GM21529 (cell line): ENCODE results near the gene STKLD1.
"Not testable (repeated sequence)": the region's sequence is repeated elsewhere in the genome, so short reads cannot be mapped to it uniquely, and the experiment has no call there.

Source experiments
- ATAC-seq: cut with Tn5 transposase; IDR thresholded peaks from one replicate; pipeline ENCODE4 v1.9.1; 2021; ENCODE audit not compliant: unreplicated experiment

Gene STKLD1

DNA sequence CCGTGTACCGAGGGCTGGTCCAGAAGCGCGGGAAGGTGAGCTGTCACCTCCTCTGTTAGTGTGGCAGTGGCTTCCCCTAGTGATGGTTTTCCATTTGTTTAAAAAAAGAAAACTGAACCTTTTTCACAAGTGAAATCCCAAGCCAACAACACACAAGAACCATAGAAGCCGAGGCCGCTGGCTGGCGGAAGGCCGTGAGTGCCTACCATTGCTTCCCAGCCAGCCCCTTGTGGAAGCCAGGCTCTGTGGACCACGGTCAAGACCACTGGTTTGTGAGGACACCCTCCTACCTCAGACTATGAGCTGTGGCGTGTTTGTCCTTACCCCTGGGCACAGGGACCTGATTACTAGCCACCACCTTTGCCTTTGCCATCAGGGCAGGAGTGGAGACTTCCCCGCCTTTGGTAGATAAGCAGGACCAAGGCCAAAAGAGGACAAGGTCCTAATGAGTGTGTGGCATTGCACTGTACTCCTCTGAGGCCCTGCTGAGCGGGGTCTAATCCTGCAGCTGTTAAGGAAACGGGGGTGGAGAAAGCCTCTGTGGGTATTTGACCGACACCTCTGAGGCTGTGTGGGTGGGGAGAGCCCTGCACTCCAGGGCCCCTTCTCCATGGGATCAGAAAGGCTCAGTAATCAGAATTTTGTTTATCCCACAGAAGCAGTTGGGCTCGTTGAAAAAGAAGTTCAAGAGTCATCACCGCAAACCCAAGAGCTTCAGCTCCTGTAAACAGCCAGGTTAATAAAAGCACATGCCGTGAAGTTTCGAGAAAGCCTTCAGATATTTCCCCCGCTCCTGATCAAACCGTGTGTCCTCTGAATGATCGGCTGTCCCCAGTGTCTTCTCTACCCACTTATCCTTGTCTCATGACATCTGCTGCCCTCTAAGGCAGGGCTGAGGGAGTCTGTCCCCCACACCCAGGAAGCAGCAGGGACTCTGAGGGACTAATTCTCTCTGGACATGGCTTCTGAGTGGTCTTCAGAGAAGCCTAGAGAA lies 15.5 kb upstream of the STKLD1 start:
- ATAC-seq: no peak

DNA sequence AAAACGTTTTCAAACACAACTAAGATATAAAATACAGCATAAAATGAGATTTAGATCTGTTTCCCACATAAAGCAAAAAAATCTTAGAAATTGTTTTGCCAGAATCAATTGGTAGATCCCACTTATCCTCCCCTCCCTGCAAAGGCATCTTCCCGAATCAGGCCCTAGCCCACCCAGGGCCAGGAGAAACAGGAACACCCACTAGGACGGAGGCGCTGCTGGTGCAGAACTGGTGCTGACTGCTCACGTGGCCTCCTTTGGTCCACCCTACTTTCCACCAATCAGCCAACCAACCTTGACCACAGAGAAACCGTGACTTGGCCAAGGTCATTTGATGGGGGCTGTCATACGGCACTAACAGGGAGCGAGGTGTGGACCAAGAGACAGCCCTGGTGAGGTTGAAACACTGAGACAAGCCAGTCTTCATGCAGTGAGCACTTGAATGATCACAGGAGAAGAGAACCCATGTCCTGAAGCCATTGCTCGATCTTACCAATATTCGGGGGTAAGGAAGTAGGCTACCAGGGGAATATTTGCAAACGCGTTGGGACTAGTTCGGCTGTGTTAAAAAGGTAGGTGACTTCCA lies 14.6 kb upstream of the STKLD1 start:
- ATAC-seq: no peak

DNA sequence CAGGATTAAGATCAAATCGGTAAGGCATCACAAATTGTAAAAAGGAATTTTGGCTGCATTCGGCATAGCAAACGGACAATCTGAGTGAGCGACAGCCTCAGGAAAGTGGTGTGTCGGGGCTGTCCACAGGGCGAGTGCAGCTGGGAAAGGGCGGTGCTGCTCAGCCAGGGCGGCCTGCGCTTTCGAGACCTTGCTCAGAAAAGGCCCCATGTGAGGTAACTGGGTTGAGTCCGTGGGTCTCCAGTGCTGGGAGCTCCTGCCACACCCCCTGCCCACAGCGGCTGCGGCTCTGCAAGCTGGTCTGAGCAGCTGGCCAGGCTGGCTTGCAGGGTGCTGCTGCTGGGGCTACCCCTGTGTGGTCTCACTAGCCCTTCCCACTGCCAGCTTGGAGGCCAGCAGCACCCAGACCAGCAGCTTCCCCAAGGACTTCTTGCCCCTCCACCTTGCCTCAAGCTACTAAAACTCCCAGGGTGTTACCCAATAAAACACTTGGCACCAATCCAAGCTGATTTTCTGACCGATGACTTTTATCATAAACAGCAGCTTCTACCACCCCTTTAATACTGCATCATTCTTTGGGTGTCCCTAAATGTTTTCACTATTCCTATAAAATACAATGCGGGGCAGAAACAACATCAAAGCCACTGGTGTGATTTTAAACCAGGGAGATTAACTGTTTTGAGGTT lies 13.7 kb upstream of the STKLD1 start:
- ATAC-seq: no peak

DNA sequence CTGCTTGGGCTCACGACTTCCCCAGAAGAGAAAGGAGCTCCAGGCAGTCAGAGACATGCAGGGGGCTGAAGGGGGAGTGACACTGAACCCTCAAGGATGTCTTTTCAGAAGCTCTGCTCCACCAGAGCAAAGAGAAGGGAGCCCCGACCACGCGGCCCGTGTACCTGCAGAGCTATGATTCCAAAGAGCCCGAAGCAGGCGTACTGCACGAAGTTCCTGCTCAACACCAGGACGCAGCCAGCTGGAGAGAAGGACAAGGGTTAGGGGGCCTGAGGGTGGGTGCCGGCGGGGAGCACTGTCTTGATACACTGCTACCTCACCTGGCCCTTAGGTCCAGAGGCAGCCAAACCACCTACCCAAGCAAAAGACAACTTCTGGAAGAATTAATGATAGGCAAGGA lies 9.7 kb upstream of the STKLD1 start:
- no peak for ATAC-seq

DNA sequence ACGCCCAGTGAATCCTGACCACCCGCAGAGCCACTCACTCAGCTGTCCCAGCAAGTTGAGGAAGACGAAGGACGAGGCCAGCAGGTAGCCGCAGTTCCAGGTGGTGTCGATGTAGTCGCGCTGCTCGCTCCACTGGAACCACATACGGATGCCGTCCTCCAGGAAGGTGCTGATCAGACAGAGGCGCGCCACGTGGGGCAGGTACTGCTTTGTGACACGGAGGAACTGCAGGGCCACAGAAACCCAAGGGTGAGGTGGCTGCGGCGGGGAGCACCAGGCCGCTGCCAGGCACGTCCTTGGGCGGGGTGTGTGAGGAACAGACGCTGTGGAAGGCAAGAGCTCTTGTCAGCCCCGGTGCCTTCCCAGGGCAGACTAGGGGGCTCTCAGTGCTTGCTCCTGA lies 8.9 kb upstream of the STKLD1 start:
- no peak for ATAC-seq

DNA sequence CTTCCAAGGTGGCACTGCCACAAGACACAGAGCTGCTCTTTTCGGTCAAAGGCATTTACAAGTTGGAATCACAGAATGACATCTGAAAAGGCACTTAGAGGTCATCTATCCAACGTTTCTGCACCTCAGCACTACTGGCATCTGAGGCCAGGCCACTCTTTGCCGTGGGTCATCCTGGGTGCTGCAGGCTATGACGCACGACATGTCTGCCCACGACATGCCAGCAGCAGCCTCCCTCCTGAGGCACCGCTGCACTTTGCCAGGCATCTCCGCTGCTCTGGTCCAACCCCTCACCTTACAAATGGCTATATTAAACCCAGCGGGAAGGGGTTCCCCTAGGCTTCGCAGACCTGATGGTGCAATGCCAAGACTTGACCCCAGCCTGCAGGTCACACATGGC lies 8.4 kb upstream of the STKLD1 start:
- no peak for ATAC-seq

DNA sequence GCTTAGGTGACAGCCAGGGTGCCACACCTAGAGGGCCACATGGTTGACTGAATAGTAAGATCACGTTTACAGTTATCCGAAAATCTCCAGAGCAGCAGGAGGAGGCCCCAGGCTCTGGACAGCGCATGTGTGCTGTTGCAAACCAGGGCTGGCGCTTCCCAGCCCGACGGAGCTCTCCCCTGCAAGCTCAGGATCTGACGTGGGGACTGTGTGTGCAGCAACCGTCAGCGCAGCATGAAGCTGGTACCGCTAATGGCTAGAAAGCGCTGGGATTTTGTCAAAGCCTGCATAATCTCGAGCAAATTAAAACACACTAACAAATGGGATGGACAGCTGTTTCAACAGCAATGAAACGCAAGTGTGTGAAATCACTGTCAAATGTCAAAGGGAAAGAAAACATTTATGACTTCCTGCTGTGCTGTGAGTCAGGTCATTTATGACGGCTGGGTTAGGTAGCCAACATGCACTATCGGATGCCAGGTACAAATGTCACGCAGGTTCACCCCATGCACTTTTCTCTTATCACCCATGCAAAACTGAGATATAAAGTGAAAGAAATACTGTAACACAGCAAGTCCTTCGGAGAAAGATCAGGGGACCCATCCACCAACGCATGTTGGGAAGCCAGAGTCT lies 7.8 kb upstream of the STKLD1 start:
- no peak for ATAC-seq

DNA sequence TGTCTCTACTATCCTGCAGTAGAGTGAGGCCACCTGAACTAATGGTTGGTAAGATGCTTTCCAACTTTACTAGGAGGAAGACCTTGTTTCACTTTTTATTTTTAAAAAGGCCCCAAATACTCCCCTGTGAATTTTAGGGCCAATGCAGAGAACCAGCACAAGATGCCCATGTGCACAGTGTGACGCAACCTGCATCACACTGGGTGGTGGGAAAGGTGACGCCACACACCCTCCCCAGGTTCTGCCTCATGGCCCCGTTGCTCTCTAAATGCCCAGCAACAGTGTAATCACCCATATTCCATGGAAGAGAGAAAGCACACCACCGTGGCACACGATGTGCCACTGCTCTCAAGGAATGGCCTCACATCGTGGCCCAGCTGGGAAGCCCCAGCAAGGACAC lies 6.7 kb upstream of the STKLD1 start:
- ATAC-seq: no peak

DNA sequence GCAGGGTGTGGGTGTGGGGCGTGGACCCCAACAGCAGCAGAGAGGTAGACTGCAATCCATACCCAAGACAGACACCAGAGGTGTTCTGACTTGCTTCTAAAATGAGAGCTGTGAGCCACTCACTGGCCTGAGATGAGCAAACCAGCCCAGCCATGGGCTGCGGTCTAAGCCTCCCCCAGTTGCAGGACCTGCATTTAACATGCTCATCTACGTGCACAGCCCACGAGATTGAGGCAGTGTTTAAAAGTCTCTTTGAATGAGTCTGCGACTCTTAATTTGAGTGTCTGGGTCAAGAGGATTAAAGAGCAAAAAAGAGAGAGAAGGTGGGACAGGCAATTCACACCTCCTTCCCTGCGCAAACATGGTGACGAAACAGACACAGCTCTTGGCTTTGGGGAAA lies 6.2 kb upstream of the STKLD1 start:
- ATAC-seq: no peak

DNA sequence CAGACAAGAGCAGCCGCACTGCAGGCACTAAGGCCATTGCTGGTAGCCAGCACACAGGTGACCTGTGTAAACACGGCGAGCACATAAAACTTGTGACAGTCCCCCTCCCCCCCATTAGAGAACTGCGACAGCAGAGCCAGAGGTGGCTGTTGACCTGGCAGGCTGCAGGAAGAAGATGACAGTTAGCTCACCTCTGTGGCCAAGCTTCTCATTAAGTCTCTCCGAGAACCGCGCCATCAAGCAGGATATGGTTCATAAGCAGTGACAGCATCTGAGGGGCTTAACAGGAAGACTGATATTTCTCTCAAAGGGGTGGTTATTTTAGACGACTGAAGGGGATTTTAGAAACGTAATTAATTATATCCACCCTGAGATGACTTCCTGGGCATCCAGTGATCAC lies 5.5 kb upstream of the STKLD1 start:
- no peak for ATAC-seq

DNA sequence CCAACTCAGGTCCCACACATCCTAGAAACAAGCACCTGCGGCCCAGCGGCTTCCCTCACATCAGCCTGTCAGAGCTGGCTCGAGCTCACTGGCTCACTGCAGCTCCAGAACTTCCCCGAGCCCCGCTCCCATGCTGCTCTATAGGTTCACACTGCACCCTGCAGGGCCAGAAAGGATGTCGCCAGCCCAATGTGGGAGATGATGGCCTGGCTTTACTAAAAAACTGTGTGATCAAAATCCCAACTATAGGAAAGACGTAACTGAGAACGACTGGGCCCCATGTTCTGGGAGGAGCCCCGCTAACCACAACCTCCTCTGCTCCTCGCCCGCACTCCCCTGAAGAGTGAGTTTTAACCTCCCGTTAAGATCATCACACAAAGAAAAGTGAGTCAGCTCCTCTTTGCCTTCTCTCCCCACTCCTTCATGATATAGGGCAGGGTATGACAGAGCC lies 4.9 kb upstream of the STKLD1 start:
- no peak for ATAC-seq

DNA sequence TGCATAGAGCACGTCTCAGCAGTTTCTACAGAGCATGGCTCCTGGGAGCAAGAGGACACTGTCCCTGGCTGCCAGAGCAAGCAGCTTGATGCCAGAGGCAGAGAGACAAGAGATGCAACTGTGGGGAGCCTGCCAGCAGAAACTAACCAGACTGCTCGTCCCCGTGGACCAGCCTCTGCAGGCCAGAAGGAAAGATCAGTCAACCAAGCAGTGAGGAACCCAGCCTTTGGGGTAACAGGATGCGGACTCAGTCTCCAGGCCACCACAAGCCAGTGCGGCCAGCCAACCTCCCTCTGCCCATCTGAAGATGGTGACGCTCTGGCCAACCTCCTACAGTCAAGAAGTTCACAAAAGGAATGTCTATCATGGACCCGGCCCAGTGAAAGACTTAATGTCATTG lies 4.0 kb upstream of the STKLD1 start:
- no peak for ATAC-seq

DNA sequence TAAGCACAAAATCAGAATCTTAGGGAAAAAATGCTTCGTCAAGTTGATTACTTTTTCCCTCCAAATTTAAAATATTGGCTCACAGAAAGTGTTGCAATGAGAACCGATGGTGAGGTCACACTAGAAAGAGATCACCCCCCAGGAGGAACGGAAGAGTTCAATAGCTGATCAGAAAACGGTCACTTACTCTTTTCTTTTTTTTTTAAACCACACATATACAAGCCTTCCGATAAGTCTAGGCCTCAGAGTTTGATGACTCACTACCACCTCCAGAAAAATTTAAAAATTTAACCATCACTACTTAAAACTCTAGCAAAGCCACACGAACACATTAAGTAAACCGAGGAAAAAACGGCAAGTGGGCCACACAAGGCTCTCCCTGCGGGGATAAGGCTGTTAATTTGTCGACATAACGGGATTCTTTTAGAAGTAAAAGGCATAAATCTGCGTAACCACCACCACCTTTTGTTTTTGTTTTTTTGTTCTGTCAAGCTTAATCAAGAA lies 1.5 kb upstream of the STKLD1 start:
- ATAC-seq: no peak

DNA sequence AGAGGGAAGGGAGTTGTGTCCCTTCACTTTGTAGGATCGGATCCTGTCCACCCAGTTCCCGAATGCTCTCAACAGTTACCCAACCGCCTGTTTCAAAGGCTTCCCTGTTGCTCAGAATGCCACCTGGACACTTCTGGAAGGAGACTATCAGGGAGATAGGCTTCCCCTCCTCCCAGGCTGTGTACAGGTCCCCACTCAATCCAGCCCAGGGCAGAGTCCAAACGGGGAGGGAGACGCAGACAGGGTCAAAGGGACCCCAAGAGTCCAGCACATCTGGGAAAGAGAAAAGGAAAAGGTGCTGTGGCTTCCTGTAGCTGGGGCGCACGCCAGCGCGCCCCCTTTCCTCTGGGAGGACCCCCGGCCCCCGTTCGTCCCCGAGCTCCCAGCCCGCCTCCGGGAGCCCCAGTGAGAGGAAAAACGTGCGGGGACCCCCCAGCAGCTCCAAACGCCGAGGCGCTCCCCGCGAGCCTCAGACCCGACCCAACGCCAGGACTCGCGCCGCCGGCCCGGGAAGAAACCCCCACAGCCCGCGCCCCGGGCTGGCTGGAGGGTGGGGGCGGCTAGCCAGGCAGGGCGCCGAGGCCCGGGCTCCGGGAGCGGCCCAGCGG lies 946 bp upstream of the STKLD1 start:
- ATAC-seq: peak; percentile 17

DNA sequence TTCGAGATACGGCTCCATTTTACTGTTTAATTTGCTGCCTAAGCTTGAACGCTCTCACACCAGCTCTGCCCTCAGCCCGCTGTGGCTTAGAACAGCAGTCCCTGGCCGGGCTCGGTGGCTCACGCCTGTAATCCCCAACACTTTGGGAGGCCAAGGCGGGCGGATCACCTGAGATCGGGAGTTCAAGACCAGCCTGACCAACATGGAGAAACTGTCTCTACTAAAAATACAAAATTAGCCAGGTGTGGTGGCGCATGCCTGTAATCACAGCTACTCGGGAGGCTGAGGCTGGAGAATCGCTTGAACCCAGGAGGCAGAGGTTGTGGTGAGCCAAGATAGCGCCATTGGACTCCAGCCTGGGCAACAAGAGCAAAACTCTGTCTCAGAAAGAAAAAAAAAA lies 1.1 kb downstream of the STKLD1 start:
- ATAC-seq: not testable (repeated sequence)

DNA sequence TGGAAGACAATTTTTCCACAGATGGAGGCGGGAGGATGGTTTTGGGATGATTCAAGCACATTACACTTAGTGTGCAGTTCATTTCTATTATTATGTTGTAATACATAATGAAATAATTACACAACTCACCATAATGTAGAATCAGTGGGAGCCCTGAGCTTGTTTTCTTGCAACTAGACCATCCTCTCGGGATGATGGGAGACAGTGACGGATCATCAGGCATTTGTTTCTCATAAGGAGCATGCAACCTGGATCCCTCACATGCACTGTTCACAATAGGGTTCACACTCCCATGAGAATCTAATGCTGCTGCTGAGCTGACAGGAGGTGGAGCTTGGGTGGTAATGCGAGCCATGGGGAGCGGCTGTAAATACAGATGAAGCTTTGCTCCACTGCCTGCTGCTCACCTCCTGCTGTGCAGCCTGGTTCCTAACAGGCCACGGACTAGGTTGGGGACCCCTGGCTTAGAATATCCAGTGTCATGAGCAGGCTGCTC lies 1.6 kb downstream of the STKLD1 start:
- ATAC-seq: no peak

DNA sequence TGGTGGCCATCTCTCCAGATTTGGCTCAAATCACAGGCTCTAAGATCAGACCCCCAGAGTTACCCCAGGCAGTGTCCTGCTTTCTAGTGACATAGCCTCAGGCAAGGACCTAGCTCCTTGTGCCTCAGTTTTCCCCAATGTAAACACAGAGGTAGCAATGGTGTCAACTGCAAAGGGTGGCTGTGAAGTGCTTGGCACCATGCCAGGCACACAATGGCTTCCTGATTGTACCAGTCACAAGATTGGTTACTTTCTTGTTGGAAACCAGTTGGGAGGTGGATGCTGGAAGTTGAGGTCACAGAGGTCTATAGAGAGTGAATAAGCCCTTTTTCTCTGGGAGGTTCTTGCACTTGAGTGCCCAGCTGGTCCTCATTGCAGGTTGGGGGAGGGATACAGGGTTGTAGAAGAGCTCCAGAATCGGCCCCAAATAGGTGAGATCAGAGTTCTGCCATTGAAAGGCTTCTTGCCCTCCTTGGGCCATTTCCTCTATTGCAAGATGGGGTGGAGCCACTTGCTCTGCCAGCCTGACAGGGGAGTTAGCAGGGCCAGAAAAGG lies 2.3 kb downstream of the STKLD1 start:
- no peak for ATAC-seq

DNA sequence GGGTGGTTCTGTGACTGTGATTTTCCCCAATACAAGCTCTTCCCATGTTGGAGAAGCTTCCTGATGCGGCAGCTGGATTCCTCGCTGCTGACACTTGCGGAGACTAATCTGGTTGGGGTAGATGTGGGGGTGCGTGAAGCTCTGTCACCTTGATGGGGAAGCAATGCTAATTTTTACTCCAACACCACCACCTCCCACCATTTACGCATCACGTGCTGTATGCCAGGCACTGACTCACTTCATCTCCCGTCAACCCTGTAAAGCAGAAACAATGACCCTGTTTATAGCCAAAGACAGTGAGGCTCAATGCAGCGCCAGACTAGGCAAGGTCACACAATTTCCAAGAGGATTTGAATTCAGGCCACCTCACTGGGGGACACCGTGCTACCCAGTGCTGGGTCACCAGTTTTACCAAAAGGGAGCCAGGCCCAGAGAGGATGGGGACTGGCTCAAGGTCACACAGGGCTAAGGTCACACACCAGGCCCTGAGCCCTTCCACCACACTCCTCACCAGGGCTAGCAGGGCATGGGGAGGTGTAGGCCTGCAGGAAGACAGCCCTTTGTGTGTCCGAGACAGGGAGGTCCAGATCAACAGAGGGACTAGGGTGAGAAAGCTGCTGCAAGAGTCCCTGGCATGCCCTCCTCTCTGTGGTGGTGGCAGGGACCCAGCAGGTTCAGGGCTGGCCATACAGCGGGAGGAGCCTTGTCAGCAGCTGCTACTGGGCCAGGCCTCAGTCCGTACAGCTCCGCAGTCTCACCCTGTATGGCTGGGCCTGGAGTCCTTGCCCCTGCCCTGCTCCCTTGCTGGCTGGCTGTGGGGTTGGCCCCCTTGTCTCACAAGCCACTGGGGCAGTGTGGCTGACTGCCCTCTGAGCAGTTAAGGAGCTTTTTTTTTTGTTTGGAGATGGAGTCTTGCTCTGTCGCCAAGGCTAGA lies 3.3 kb downstream of the STKLD1 start:
- ATAC-seq: no peak

DNA sequence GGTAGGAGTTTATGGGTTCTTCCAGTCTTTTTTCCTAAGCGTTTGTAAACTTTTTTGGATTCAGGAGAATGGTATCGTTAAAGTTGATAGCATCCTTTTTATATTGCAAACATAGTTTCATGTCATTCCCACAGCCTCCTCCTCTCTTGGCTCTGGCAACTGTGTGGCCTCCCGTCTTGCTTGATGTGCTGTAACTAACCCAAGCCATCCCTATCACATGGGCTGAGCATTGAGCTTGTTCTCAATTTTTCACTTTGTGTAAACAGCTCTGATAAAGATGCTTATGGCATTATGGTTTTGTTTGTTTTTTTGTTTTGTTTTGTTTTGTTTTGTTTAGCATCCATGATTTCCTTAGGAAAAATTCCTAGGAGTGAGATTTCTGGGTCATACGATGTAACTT lies 4.6 kb downstream of the STKLD1 start:
- ATAC-seq: no peak
